HG03558 (cell line): Measurements from ENCODE around the gene DCAF8.

Experiments used
- ATAC-seq: cut with Tn5 transposase; IDR thresholded peaks from one replicate; pipeline ENCODE4 v1.9.1; 2021; ENCODE audit warnings: moderate number of reproducible peaks; ENCODE audit not compliant: unreplicated experiment; ENCODE audit errors: extremely low read depth

The DCAF8 gene

GRCh38 chr1:160267284-160267991, 5.1 kb upstream of the DCAF8 start:
- no peak for ATAC-seq

- no peak for ATAC-seq
Observed at GRCh38 chr1:160264795-160265307, 2.5 kb upstream of the DCAF8 start.

- ATAC-seq = no peak
Observed at GRCh38 chr1:160261556-160261892, 825 bp downstream of the DCAF8 start.

- ATAC-seq = no peak
Observed at GRCh38 chr1:160260406-160261382, 1.7 kb downstream of the DCAF8 start.

GRCh38 chr1:160258177-160258798, 4.1 kb downstream of the DCAF8 start:
- ATAC-seq = no peak

GRCh38 chr1:160257411-160258015, 4.8 kb downstream of the DCAF8 start:
- ATAC-seq = no peak

GRCh38 chr1:160256396-160257046, 5.8 kb downstream of the DCAF8 start:
- ATAC-seq = no peak

GRCh38 chr1:160255781-160256300, 6.5 kb downstream of the DCAF8 start:
- ATAC-seq = no peak

- no peak for ATAC-seq
Observed at GRCh38 chr1:160251687-160252526, 10.4 kb downstream of the DCAF8 start.

- ATAC-seq = no peak
Observed at GRCh38 chr1:160251011-160251410, 11.3 kb downstream of the DCAF8 start.

- ATAC-seq = no peak
Observed at GRCh38 chr1:160247053-160247452, 15.3 kb downstream of the DCAF8 start.

- ATAC-seq = no peak
Observed at GRCh38 chr1:160245434-160245833, 16.9 kb downstream of the DCAF8 start.

GRCh38 chr1:160244209-160244608, 18.1 kb downstream of the DCAF8 start:
- no peak for ATAC-seq

- ATAC-seq = no peak
Observed at GRCh38 chr1:160243767-160244166, 18.6 kb downstream of the DCAF8 start.

GRCh38 chr1:160239582-160240299, 22.6 kb downstream of the DCAF8 start:
- no peak for ATAC-seq

GRCh38 chr1:160238408-160238807, 23.9 kb downstream of the DCAF8 start:
- no peak for ATAC-seq

GRCh38 chr1:160237558-160237957, 24.8 kb downstream of the DCAF8 start:
- ATAC-seq = no peak

- ATAC-seq = no peak
Observed at GRCh38 chr1:160236806-160237205, 25.5 kb downstream of the DCAF8 start.
